Liver (tissue), 9 donors: Measurements from ENCODE around the gene ERCC6. TPM values are rescaled to one million over a fixed set of nuclear protein-coding genes. Genes with fewer than 3 reads are reported as not detected.

Experiments
- DNase-seq: peaks from one replicate; pipeline ENCODE4 v3.0.0-alpha.2; 2017; ENCODE audit warnings: low spot score
- H3K27ac ChIP-seq, 2 donors: one replicate each; pipeline ENCODE4 v1.7.0; 2013; ENCODE audit warnings: inconsistent platforms in 2 of 2, low read length in 2 of 2, control low read depth in 1 of 2, low read depth in 1 of 2, mild to moderate bottlenecking in 1 of 2
- H3K27me3 ChIP-seq, 4 donors: one replicate each; pipeline versions ENCODE4 v1.6.1 to v1.7.0; 2013; ENCODE audit warnings: low read length in 3 of 4, inconsistent platforms in 1 of 4, mild to moderate bottlenecking in 1 of 4, moderate library complexity in 1 of 4; ENCODE audit not compliant: control insufficient read depth in 4 of 4, insufficient read depth in 4 of 4
- H3K36me3 ChIP-seq, 4 donors: one replicate each; pipeline versions ENCODE4 v1.6.1 to v1.7.0; 2013; ENCODE audit warnings: low read length in 3 of 4, mild to moderate bottlenecking in 3 of 4, low read depth in 1 of 4, moderate library complexity in 1 of 4; ENCODE audit not compliant: control insufficient read depth in 4 of 4, insufficient read depth in 3 of 4
- H3K4me1 ChIP-seq, 4 donors: one replicate each; pipeline versions ENCODE4 v1.6.1 to v1.7.0; 2013; ENCODE audit warnings: low read length in 3 of 4, mild to moderate bottlenecking in 3 of 4, moderate library complexity in 1 of 4; ENCODE audit not compliant: control insufficient read depth in 4 of 4, insufficient read depth in 4 of 4
- H3K4me3 ChIP-seq, 3 donors: one replicate each; pipeline versions ENCODE4 v1.6.1 to v1.7.0; 2013; ENCODE audit warnings: low read length in 3 of 3, control low read depth in 1 of 3, low read depth in 1 of 3, mild to moderate bottlenecking in 1 of 3
- H3K9ac ChIP-seq, 2 donors: one replicate each; pipeline ENCODE4 v1.7.0; 2013; ENCODE audit warnings: low read length in 2 of 2, mild to moderate bottlenecking in 2 of 2, moderate library complexity in 2 of 2, control low read depth in 1 of 2, low read depth in 1 of 2
- H3K9me3 ChIP-seq, 4 donors: one replicate each; pipeline versions ENCODE4 v1.6.1 to v1.7.0; 2013; ENCODE audit warnings: low read length in 3 of 4; ENCODE audit not compliant: control insufficient read depth in 4 of 4
- ATF3 ChIP-seq: IDR thresholded peaks from 2 replicates; pipeline ENCODE4 v1.6.1; 2016; ENCODE audit warnings: antibody characterized with exemption
- CTCF ChIP-seq: fragments of 150-350 bp; IDR thresholded peaks from 2 replicates; pipeline ENCODE4 v1.5.1; 2017; ENCODE audit warnings: improper control_type of control experiment, low read depth, low read length; ENCODE audit not compliant: missing input control
- FOXA1 ChIP-seq: IDR thresholded peaks from 2 replicates; pipeline ENCODE4 v1.6.1; 2016; ENCODE audit warnings: antibody characterized with exemption
- FOXA2 ChIP-seq: IDR thresholded peaks from 2 replicates; pipeline ENCODE4 v1.6.1; 2016; ENCODE audit warnings: antibody characterized with exemption
- GABPA ChIP-seq, 2 donors: IDR thresholded peaks in 1 of 2; conservative IDR thresholded peaks in 1 of 2; 2 replicates each; pipeline ENCODE4 v1.6.1; 2016; ENCODE audit warnings: antibody characterized with exemption in 2 of 2, mild to moderate bottlenecking in 1 of 2, moderate library complexity in 1 of 2
- HNF4G ChIP-seq: IDR thresholded peaks from 2 replicates; pipeline ENCODE4 v1.6.1; 2016; ENCODE audit warnings: antibody characterized with exemption
- JUND ChIP-seq, 2 donors: IDR thresholded peaks; 2 replicates each; pipeline ENCODE4 v1.6.1; 2016; ENCODE audit warnings: antibody characterized with exemption in 2 of 2
- MAX ChIP-seq: IDR thresholded peaks from 2 replicates; pipeline ENCODE4 v1.6.1; 2016; ENCODE audit warnings: antibody characterized with exemption
- NR2F2 ChIP-seq: IDR thresholded peaks from 2 replicates; pipeline ENCODE4 v1.6.1; 2016; ENCODE audit warnings: antibody characterized with exemption
- RAD21 ChIP-seq, 2 donors: IDR thresholded peaks; 2 replicates each; pipeline ENCODE4 v1.6.1; 2016; ENCODE audit warnings: antibody characterized with exemption in 2 of 2, mild to moderate bottlenecking in 2 of 2
- RXRA ChIP-seq, 2 donors: IDR thresholded peaks; 2 replicates each; pipeline ENCODE4 v1.6.1; 2017 to 2018; ENCODE audit warnings: antibody characterized with exemption in 2 of 2, mild to moderate bottlenecking in 1 of 2
- TAF1 ChIP-seq: conservative IDR thresholded peaks from 2 replicates; pipeline ENCODE4 v1.6.1; 2016; ENCODE audit warnings: antibody characterized with exemption, mild to moderate bottlenecking
- YY1 ChIP-seq: IDR thresholded peaks from 2 replicates; pipeline ENCODE4 v1.6.1; 2016; ENCODE audit warnings: antibody characterized with exemption, mild to moderate bottlenecking
- ZBTB33 ChIP-seq: IDR thresholded peaks from 2 replicates; pipeline ENCODE4 v1.6.1; 2016; ENCODE audit warnings: antibody characterized with exemption
- WGBS: extraction: QIAGEN DNeasy Blood & Tissue Kit; methylation state at CpG from one replicate; pipeline ENCODE4 v1.1.7; 2013; 5-methylcytosine and 5-hydroxymethylcytosine counted together
- polyA plus RNA-seq, 2 donors: library from polyadenylated mRNA; stranded (reverse) in 1 of 2; unstranded in 1 of 2; fragments of 200-250 nt in 1 of 2; fragments of >200 nt in 1 of 2; fragmentation: Nextera tagmentation in 1 of 2; extraction: Ambion mirVana in 1 of 2; gene quantifications; one replicate each; pipeline versions ENCODE4 v1.2.1 to v1.2.3, GENCODE V29; 2013 to 2015
- total RNA-seq, 2 donors: library from RNA; depleted of rRNA; stranded (reverse); fragments of >200 nt; gene quantifications; one replicate each; pipeline ENCODE4 v1.2.3, GENCODE V29; 2014
- donor health status: healthy.
- donor health status: healthy.
- donor health status: healthy.
- donor health status: healthy.
- donor health status: healthy.

The ERCC6 gene
- total and polyA plus RNA-seq, 4 donors = 2.3 to 17.1 (median 7.5) TPM

- H3K36me3 ChIP-seq = no peaks in the 10 kb centered on the region
- 89% methylated on average over 5 of the region's 5 CpGs for WGBS
- DNase-seq = no peak
- H3K27ac ChIP-seq = no peak overlapping the region
- TF ChIP-seq FOXA2 (no peak), CTCF (no peak), FOXA1 (no peak), NR2F2 (no peak), ATF3 (no peak), YY1 (no peak), RXRA (IDR thresholded peaks at IDR 0.05) (no peak), JUND (IDR thresholded peaks at IDR 0.05) (no peak), GABPA (IDR thresholded peaks at IDR 0.05 in 1 of 2, conservative IDR thresholded peaks at IDR 0.05 in 1 of 2) (no peak), HNF4G (no peak), MAX (no peak), ZBTB33 (no peak)
- H3K4me1 ChIP-seq = peaks cover 0 to 3% (median 0%) of the 10 kb centered on the region in 4 donors
- peaks cover 0 to 8% (median 0%) of the 10 kb centered on the region in 4 donors for H3K27me3 ChIP-seq
- no peak overlapping the region for H3K4me3 ChIP-seq
- H3K9ac ChIP-seq = no peak overlapping the region
- H3K9me3 ChIP-seq = no peaks in the 10 kb centered on the region
Observed at GRCh38 chr10:49558190-49558589, 19.3 kb upstream of the ERCC6 start.

- Histone ChIP-seq H3K9ac (no peak overlapping the region), H3K27ac (no peak overlapping the region), H3K4me1 (peaks cover 0 to 3% (median 0%) of the 10 kb centered on the region in 4 donors), H3K9me3 (no peaks in the 10 kb centered on the region), H3K4me3 (no peak overlapping the region), H3K36me3 (no peaks in the 10 kb centered on the region), H3K27me3 (peaks cover 0 to 8% (median 0%) of the 10 kb centered on the region in 4 donors)
- DNase-seq = no peak
- 97% methylated on average over 2 of the region's 2 CpGs for WGBS
- no peak for TF ChIP-seq ATF3
- TF ChIP-seq RAD21 (IDR thresholded peaks at IDR 0.05) = no peak
- no peak for TF ChIP-seq NR2F2
- no peak for TF ChIP-seq CTCF
- no peak for TF ChIP-seq TAF1
- no peak for TF ChIP-seq MAX
Observed at GRCh38 chr10:49557681-49558080, 18.8 kb upstream of the ERCC6 start.
